GM18505 (cell line): ENCODE measurements around the gene CLIP4.

ENCODE experiments used
- ATAC-seq: cut with Tn5 transposase; IDR thresholded peaks from one replicate; pipeline ENCODE4 v1.9.1; 2021; ENCODE audit not compliant: unreplicated experiment
- POLR2A ChIP-seq: IDR thresholded peaks from 4 replicates; pipeline ENCODE4 v1.6.1; 2011; ENCODE audit warnings: borderline replicate concordance; ENCODE audit not compliant: insufficient read depth, insufficient read length; ENCODE audit errors: extremely low read depth

CLIP4 gene

GRCh38 chr2:29130295-29130694 is 15.1 kb downstream of the CLIP4 start:
- ATAC-seq, result no peak
- TF ChIP-seq POLR2A, result no peak

- ATAC-seq, result no peak
- no peak for TF ChIP-seq POLR2A
Observed at GRCh38 chr2:29134933-29135332, 19.7 kb downstream of the CLIP4 start.

GRCh38 chr2:29139152-29139551 is 23.9 kb downstream of the CLIP4 start:
- no peak for TF ChIP-seq POLR2A
- no peak for ATAC-seq

- ATAC-seq, result no peak
- no peak for TF ChIP-seq POLR2A
Observed at GRCh38 chr2:29139731-29140130, 24.5 kb downstream of the CLIP4 start.

- no peak for TF ChIP-seq POLR2A
- ATAC-seq, result no peak
Observed at GRCh38 chr2:29143657-29144056, 28.4 kb downstream of the CLIP4 start.

GRCh38 chr2:29146197-29146596 is 31.0 kb downstream of the CLIP4 start:
- TF ChIP-seq POLR2A, result no peak

GRCh38 chr2:29147963-29148362 is 32.7 kb downstream of the CLIP4 start:
- no peak for TF ChIP-seq POLR2A
- no peak for ATAC-seq

More at GRCh38 chr2:29146197-29146596, 31.0 kb downstream of the CLIP4 start:
- ATAC-seq, result no peak

GRCh38 chr2:29154610-29155009 is 39.4 kb downstream of the CLIP4 start:
- no peak for ATAC-seq
- no peak for TF ChIP-seq POLR2A

GRCh38 chr2:29155578-29155977 is 40.4 kb downstream of the CLIP4 start:
- ATAC-seq, result no peak
- no peak for TF ChIP-seq POLR2A

GRCh38 chr2:29157131-29157530 is 41.9 kb downstream of the CLIP4 start:
- no peak for ATAC-seq

GRCh38 chr2:29159125-29159524 is 43.9 kb downstream of the CLIP4 start:
- TF ChIP-seq POLR2A, result no peak
- ATAC-seq, result no peak

More at GRCh38 chr2:29157131-29157530, 41.9 kb downstream of the CLIP4 start:
- no peak for TF ChIP-seq POLR2A

GRCh38 chr2:29160184-29160583 is 45.0 kb downstream of the CLIP4 start:
- no peak for TF ChIP-seq POLR2A
- no peak for ATAC-seq

- TF ChIP-seq POLR2A, result no peak
- no peak for ATAC-seq
Observed at GRCh38 chr2:29162204-29162928, 47.2 kb downstream of the CLIP4 start.

- no peak for ATAC-seq
- no peak for TF ChIP-seq POLR2A
Observed at GRCh38 chr2:29164091-29164846, 49.1 kb downstream of the CLIP4 start.

- no peak for TF ChIP-seq POLR2A
- ATAC-seq, result no peak
Observed at GRCh38 chr2:29165362-29166241, 50.4 kb downstream of the CLIP4 start.
